ENCODE measurements around the gene SOAT2.

Gene SOAT2

GRCh38 chr12:53143355-53143754 is 40.1 kb downstream of the SOAT2 start:
- DNase-seq (ENCODE audit: low read depth) = no peak
- no peak overlapping the region for H3K4me3 ChIP-seq (ENCODE audit: low read depth, low read length)
- TF ChIP-seq CTCF (conservative IDR thresholded peaks at IDR 0.05; ENCODE audit: low read depth, low read length) = no peak

- H3K4me3 ChIP-seq (ENCODE audit: low read depth, low read length) = no peak overlapping the region
- no peak for TF ChIP-seq CTCF (conservative IDR thresholded peaks at IDR 0.05; ENCODE audit: low read depth, low read length)
- no peak for DNase-seq (ENCODE audit: low read depth)
Observed at GRCh38 chr12:53145383-53146260, 42.3 kb downstream of the SOAT2 start.

- no peak for TF ChIP-seq CTCF (conservative IDR thresholded peaks at IDR 0.05; ENCODE audit: low read depth, low read length)
- no peak overlapping the region for H3K4me3 ChIP-seq (ENCODE audit: low read depth, low read length)
- DNase-seq (ENCODE audit: low read depth) = no peak
Observed at GRCh38 chr12:53147181-53147580, 43.9 kb downstream of the SOAT2 start.

- H3K4me3 ChIP-seq (ENCODE audit: low read depth, low read length) = no peak overlapping the region
- no peak for DNase-seq (ENCODE audit: low read depth)
- no peak for TF ChIP-seq CTCF (conservative IDR thresholded peaks at IDR 0.05; ENCODE audit: low read depth, low read length)
Observed at GRCh38 chr12:53147653-53148052, 44.4 kb downstream of the SOAT2 start.

- no peak for TF ChIP-seq CTCF (conservative IDR thresholded peaks at IDR 0.05; ENCODE audit: low read depth, low read length)
- no peak for DNase-seq (ENCODE audit: low read depth)
- no peak overlapping the region for H3K4me3 ChIP-seq (ENCODE audit: low read depth, low read length)
Observed at GRCh38 chr12:53151039-53151438, 47.8 kb downstream of the SOAT2 start.

GRCh38 chr12:53152390-53152789 is 49.1 kb downstream of the SOAT2 start:
- H3K4me3 ChIP-seq (ENCODE audit: low read depth, low read length) = no peak overlapping the region
- TF ChIP-seq CTCF (conservative IDR thresholded peaks at IDR 0.05; ENCODE audit: low read depth, low read length) = no peak
- DNase-seq (ENCODE audit: low read depth) = no peak
